ENCODE results near the gene ZIC2. TPM values are rescaled to one million over a fixed set of nuclear protein-coding genes. Genes with fewer than 3 reads are reported as not detected.

Gene ZIC2
- total and polyA plus RNA-seq, 2 of the 8 experiments (the other 6 are each of a cell fraction or from before 2014, with no cell fraction given), result 53.2 to 372 TPM

DNA sequence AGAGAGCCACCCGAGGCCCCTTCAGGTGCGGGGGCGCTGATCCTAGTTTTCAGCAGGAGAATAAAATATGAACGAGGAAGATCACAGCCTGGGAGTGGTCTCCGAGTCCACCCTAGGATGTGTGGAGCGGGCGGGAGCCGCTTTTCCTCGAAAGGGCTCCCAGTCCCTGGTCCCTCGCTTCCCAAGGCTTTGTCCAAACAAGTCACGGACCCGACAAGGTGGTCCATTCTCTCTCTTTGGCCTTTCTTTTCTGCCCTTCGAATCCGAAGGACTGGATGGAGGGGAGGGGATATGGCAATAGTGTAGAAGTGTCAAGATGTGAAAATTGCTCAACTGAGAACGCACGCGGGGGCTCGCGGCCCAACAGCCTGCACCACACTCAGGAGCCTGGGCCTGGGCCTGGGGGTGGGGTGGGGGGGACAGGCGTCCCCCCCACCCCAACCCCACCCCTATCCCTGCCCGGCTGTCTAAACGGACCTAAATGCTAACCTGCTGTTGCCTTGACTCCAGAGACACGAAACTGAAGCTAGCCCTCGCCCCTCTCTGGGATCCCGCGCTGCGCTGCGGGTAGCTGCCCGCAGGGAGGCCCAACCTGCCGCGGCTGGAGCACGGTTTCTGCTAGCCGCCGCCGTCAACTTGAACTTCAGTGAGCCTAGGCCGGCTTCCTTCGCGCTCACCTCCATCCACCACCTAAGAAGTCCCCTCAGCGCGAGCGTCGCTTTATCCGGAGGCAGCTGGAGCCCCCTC is 7.1 kb downstream of the ZIC2 start (continued):
- TF ChIP-seq, protein P1, sequence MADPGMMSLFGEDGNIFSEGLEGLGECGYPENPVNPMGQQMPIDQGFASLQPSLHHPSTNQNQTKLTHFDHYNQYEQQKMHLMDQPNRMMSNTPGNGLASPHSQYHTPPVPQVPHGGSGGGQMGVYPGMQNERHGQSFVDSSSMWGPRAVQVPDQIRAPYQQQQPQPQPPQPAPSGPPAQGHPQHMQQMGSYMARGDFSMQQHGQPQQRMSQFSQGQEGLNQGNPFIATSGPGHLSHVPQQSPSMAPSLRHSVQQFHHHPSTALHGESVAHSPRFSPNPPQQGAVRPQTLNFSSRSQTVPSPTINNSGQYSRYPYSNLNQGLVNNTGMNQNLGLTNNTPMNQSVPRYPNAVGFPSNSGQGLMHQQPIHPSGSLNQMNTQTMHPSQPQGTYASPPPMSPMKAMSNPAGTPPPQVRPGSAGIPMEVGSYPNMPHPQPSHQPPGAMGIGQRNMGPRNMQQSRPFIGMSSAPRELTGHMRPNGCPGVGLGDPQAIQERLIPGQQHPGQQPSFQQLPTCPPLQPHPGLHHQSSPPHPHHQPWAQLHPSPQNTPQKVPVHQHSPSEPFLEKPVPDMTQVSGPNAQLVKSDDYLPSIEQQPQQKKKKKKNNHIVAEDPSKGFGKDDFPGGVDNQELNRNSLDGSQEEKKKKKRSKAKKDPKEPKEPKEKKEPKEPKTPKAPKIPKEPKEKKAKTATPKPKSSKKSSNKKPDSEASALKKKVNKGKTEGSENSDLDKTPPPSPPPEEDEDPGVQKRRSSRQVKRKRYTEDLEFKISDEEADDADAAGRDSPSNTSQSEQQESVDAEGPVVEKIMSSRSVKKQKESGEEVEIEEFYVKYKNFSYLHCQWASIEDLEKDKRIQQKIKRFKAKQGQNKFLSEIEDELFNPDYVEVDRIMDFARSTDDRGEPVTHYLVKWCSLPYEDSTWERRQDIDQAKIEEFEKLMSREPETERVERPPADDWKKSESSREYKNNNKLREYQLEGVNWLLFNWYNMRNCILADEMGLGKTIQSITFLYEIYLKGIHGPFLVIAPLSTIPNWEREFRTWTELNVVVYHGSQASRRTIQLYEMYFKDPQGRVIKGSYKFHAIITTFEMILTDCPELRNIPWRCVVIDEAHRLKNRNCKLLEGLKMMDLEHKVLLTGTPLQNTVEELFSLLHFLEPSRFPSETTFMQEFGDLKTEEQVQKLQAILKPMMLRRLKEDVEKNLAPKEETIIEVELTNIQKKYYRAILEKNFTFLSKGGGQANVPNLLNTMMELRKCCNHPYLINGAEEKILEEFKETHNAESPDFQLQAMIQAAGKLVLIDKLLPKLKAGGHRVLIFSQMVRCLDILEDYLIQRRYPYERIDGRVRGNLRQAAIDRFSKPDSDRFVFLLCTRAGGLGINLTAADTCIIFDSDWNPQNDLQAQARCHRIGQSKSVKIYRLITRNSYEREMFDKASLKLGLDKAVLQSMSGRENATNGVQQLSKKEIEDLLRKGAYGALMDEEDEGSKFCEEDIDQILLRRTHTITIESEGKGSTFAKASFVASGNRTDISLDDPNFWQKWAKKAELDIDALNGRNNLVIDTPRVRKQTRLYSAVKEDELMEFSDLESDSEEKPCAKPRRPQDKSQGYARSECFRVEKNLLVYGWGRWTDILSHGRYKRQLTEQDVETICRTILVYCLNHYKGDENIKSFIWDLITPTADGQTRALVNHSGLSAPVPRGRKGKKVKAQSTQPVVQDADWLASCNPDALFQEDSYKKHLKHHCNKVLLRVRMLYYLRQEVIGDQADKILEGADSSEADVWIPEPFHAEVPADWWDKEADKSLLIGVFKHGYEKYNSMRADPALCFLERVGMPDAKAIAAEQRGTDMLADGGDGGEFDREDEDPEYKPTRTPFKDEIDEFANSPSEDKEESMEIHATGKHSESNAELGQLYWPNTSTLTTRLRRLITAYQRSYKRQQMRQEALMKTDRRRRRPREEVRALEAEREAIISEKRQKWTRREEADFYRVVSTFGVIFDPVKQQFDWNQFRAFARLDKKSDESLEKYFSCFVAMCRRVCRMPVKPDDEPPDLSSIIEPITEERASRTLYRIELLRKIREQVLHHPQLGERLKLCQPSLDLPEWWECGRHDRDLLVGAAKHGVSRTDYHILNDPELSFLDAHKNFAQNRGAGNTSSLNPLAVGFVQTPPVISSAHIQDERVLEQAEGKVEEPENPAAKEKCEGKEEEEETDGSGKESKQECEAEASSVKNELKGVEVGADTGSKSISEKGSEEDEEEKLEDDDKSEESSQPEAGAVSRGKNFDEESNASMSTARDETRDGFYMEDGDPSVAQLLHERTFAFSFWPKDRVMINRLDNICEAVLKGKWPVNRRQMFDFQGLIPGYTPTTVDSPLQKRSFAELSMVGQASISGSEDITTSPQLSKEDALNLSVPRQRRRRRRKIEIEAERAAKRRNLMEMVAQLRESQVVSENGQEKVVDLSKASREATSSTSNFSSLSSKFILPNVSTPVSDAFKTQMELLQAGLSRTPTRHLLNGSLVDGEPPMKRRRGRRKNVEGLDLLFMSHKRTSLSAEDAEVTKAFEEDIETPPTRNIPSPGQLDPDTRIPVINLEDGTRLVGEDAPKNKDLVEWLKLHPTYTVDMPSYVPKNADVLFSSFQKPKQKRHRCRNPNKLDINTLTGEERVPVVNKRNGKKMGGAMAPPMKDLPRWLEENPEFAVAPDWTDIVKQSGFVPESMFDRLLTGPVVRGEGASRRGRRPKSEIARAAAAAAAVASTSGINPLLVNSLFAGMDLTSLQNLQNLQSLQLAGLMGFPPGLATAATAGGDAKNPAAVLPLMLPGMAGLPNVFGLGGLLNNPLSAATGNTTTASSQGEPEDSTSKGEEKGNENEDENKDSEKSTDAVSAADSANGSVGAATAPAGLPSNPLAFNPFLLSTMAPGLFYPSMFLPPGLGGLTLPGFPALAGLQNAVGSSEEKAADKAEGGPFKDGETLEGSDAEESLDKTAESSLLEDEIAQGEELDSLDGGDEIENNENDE (IDR thresholded peaks at IDR 0.05; ENCODE audit: insufficient replicate concordance, low read length), result no peak
- TF ChIP-seq TBP (IDR thresholded peaks at IDR 0.05; ENCODE audit: low read depth, low read length) (no peak), TCF12 (IDR thresholded peaks at IDR 0.05; ENCODE audit: low read depth, low read length) (0 out of 2 replicates have a peak, but pooled peaks have one; percentile 16), TAF7 (optimal IDR thresholded peaks at IDR 0.05; ENCODE audit: borderline replicate concordance, low read depth, low read length) (no peak), NRF1 (IDR thresholded peaks at IDR 0.05; ENCODE audit: low read depth, low read length) (no peak)
